Loucy (cell line): Measurements from ENCODE around the gene OR2B3.

Experiments used
- H2AFZ ChIP-seq: fragments of 200-600 bp; sonication (generic); 2 replicates; pipeline ENCODE4 v1.6.0; 2016; ENCODE audit warnings: antibody characterized with exemption, mild to moderate bottlenecking, low read length, moderate library complexity
- H3F3A ChIP-seq: fragments of 200-600 bp; 2 replicates; pipeline ENCODE4 v1.6.0; 2016; ENCODE audit warnings: antibody characterized with exemption, low read depth, mild to moderate bottlenecking
- H3K27me3 ChIP-seq: fragments of 200-600 bp; sonication (generic); 2 replicates; pipeline ENCODE4 v1.6.1; 2014; ENCODE audit warnings: low read length, mild to moderate bottlenecking; ENCODE audit not compliant: insufficient read depth, poor library complexity, severe bottlenecking
- H3K36me3 ChIP-seq: fragments of 200-600 bp; sonication (generic); 2 replicates; pipeline ENCODE4 v1.6.1; 2016; ENCODE audit warnings: low read length; ENCODE audit not compliant: insufficient read depth
- H3K4me1 ChIP-seq: fragments of 200-600 bp; sonication (generic); 2 replicates; pipeline ENCODE4 v1.5.1; 2014; ENCODE audit warnings: low read length, mild to moderate bottlenecking; ENCODE audit not compliant: insufficient read depth, poor library complexity, severe bottlenecking
- H3K4me2 ChIP-seq: fragments of 200-600 bp; sonication (generic); 2 replicates; pipeline ENCODE4 v1.6.0; 2014; ENCODE audit warnings: antibody characterized with exemption, low read length, low read depth, mild to moderate bottlenecking; ENCODE audit not compliant: poor library complexity, severe bottlenecking
- H3K4me3 ChIP-seq: fragments of 200-600 bp; sonication (generic); 2 replicates; pipeline ENCODE4 v1.5.1; 2014; ENCODE audit warnings: low read length, mild to moderate bottlenecking, mixed read lengths; ENCODE audit not compliant: poor library complexity, severe bottlenecking
- H3K79me2 ChIP-seq: fragments of 200-600 bp; sonication (generic); 2 replicates; pipeline ENCODE4 v1.6.1; 2014; ENCODE audit warnings: low read length; ENCODE audit not compliant: insufficient read depth
- H3K9ac ChIP-seq: fragments of 200-600 bp; sonication (generic); 2 replicates; pipeline ENCODE4 v1.6.0; 2014; ENCODE audit warnings: mild to moderate bottlenecking, low read depth, low read length, moderate library complexity; ENCODE audit not compliant: poor library complexity, severe bottlenecking
- H3K9me2 ChIP-seq: fragments of 200-600 bp; sonication (generic); replicated peaks from 2 replicates; pipeline ENCODE4 v1.6.1; 2016; ENCODE audit warnings: low read depth, low read length, mixed read lengths
- H3K9me3 ChIP-seq: fragments of 200-600 bp; sonication (generic); 2 replicates; pipeline ENCODE4 v1.6.1; 2014; ENCODE audit warnings: mild to moderate bottlenecking, antibody characterized with exemption, low read length, low read depth; ENCODE audit not compliant: insufficient read depth
- H4K20me1 ChIP-seq: fragments of 200-600 bp; sonication (generic); 2 replicates; pipeline ENCODE4 v1.6.0; 2014; ENCODE audit warnings: antibody characterized with exemption, low read length, mild to moderate bottlenecking; ENCODE audit not compliant: insufficient read depth, poor library complexity, severe bottlenecking
- CTCF ChIP-seq: fragments of 200-600 bp; sonication (generic); conservative IDR thresholded peaks from 2 replicates; pipeline ENCODE4 v1.5.1; 2014; ENCODE audit warnings: mild to moderate bottlenecking, antibody characterized with exemption, low read length
- EZH2phosphoT487 ChIP-seq: fragments of 200-600 bp; IDR thresholded peaks from 2 replicates; pipeline ENCODE4 v1.6.1; 2018; ENCODE audit warnings: antibody characterized with exemption, mild to moderate bottlenecking, moderate library complexity, borderline replicate concordance

Gene OR2B3

GRCh38 chr6:29051680-29052079 lies 35.4 kb downstream of the OR2B3 start:
- no peaks in the 10 kb centered on the region for H4K20me1 ChIP-seq
- H3K36me3 ChIP-seq = no peaks in the 10 kb centered on the region
- no peak overlapping the region for H2AFZ ChIP-seq
- no peaks in the 10 kb centered on the region for H3F3A ChIP-seq
- H3K4me2 ChIP-seq = no peak overlapping the region
- TF ChIP-seq EZH2phosphoT487 = no peak
- no peak for TF ChIP-seq CTCF
- no peaks in the 10 kb centered on the region for H3K9me2 ChIP-seq
- H3K79me2 ChIP-seq = no peaks in the 10 kb centered on the region
- H3K27me3 ChIP-seq = no peaks in the 10 kb centered on the region
- no peak overlapping the region for H3K9ac ChIP-seq
- H3K4me1 ChIP-seq = no peaks in the 10 kb centered on the region
- no peaks in the 10 kb centered on the region for H3K9me3 ChIP-seq
- H3K4me3 ChIP-seq = no peak overlapping the region

DNA sequence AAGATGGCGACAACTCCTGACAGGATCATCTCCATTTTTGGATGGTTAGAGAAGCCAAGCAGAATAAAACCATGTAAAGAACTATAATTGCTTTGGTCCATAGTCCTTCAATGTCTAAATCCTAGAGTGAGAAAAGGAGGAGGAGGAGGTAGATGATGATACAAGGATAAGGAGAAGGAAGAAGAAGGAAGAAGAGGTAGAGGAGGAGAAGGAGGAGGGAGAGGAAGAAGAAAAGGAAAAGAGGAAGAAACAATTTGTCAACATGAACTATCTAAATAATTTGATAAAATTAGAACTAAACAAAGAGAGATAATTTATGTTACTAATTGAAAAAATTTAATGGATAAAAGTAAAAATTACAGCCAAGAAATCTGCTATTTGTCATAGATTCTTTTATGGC lies 42.0 kb downstream of the OR2B3 start, which contains the start of gene OR2W1:
Gene OR2W1 (minus strand): TSS at position 101 of the 400 bp plus-strand sequence. CDS start 0 bp downstream, at position 101.
- TF ChIP-seq EZH2phosphoT487 = no peak
- no peak for TF ChIP-seq CTCF

More for the DNA sequence above, 42.0 kb downstream of the OR2B3 start, which contains the start of gene OR2W1:
- Histone ChIP-seq H3K9me2 (no peaks in the 10 kb centered on the region), H3K36me3 (no peaks in the 10 kb centered on the region), H3K27me3 (no peaks in the 10 kb centered on the region), H3K4me1 (no peaks in the 10 kb centered on the region), H4K20me1 (no peaks in the 10 kb centered on the region), H3F3A (no peaks in the 10 kb centered on the region), H3K4me3 (no peak within 1 kb of the TSS), H3K4me2 (no peak within 1 kb of the TSS), H3K9me3 (0 out of 2 replicates have a peak, but pooled peaks cover 3% of the 10 kb centered on the region), H2AFZ (no peak within 1 kb of the TSS), H3K79me2 (no peaks in the 10 kb centered on the region), H3K9ac (no peak within 1 kb of the TSS)
